22Rv1 (cell line): Measurements from ENCODE around the gene TGFBR2.

Experiments
- H3K27ac ChIP-seq: fragments of 450-650 bp; 2 replicates; pipeline ENCODE4 v1.5.1; 2017
- ZFX ChIP-seq: fragments of 450-650 bp; IDR thresholded peaks from 2 replicates; pipeline ENCODE4 v1.6.1; 2017; ENCODE audit warnings: antibody characterized with exemption, borderline replicate concordance
- TF ChIP-seq, protein P1 (sequence below): fragments of 450-650 bp; IDR thresholded peaks from 2 replicates; pipeline ENCODE4 v1.5.1; 2017; ENCODE audit warnings: mild to moderate bottlenecking

The TGFBR2 gene

DNA sequence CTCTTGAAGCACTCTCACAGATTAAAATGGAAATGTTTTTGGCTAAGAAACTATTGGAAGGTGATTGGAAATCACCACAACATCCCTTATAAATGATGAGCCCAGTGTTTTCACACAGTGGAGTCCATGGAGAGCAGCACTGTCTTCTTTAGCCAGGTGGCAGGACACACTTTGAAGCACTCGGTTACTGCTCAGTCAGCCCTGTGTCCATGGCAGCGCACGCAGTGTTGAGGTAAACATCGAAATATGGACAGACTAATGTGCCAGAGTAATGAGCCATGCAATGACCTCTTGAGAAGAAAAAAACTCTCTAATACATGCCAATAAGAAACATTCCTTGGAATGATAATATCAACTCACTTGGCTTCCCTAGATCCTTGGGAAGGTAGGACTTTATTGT is 66.6 kb downstream of the TGFBR2 start:
- no peak overlapping the region for H3K27ac ChIP-seq
- no peak for TF ChIP-seq ZFX
- TF ChIP-seq, protein P1, sequence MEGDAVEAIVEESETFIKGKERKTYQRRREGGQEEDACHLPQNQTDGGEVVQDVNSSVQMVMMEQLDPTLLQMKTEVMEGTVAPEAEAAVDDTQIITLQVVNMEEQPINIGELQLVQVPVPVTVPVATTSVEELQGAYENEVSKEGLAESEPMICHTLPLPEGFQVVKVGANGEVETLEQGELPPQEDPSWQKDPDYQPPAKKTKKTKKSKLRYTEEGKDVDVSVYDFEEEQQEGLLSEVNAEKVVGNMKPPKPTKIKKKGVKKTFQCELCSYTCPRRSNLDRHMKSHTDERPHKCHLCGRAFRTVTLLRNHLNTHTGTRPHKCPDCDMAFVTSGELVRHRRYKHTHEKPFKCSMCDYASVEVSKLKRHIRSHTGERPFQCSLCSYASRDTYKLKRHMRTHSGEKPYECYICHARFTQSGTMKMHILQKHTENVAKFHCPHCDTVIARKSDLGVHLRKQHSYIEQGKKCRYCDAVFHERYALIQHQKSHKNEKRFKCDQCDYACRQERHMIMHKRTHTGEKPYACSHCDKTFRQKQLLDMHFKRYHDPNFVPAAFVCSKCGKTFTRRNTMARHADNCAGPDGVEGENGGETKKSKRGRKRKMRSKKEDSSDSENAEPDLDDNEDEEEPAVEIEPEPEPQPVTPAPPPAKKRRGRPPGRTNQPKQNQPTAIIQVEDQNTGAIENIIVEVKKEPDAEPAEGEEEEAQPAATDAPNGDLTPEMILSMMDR, result no peak

DNA sequence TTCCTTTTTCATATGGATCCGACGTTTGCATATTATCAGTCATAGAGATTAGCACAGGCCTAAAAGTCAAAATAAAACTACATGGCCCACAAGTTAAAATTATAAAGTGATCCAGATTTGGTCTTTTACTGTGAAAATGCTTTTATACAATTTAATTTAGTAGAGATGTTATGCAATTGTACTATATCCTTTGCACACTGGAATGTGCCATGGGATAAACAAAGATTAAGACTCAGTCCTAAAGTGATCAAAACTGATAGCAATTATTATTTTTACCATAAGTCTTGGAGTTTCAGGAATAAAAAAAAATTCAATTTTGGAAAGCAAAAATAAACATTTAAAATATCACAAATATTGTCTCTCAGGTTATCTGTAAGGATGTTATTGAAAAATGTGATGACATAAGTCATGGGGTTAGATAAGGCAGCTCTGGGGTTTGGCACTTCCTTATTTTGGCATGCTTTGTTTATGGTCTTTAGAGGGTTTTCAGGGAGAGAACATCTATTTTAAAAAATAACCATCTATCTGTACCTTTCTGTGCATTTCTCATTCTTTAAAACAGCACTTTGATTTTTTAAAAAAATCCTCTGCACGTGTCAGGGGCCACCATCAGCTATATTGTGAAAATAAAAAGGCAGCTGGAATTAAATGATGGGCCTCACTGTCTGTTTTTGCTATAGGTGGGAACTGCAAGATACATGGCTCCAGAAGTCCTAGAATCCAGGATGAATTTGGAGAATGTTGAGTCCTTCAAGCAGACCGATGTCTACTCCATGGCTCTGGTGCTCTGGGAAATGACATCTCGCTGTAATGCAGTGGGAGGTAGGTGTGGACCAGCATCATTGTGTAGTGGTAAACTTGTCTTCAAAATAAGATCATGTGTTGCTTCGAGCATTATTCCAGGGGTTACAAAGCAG is 67.3 kb downstream of the TGFBR2 start:
- TF ChIP-seq ZFX, result no peak
- TF ChIP-seq, protein P1, result no peak
- no peak overlapping the region for H3K27ac ChIP-seq

DNA sequence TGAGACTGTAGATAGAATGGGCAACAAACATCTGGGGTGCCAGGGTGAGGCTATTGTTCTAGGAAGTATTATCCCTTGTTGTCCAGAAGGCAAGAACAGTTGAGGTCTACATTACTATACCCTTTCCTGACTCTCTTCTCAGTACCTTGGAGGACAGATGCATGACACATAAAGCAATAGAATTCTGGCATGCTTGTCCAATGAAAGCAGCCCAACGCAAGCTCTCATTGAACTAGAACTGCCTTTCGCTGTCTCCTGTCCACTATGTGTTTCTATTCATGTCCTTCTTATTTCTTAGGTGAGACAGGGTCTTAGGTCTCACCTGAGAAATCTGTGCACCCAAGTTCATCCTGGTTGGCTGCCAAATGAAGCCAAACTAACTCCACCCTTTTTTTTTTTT is 68.6 kb downstream of the TGFBR2 start:
- no peak overlapping the region for H3K27ac ChIP-seq
- TF ChIP-seq, protein P1, result no peak
- no peak for TF ChIP-seq ZFX

DNA sequence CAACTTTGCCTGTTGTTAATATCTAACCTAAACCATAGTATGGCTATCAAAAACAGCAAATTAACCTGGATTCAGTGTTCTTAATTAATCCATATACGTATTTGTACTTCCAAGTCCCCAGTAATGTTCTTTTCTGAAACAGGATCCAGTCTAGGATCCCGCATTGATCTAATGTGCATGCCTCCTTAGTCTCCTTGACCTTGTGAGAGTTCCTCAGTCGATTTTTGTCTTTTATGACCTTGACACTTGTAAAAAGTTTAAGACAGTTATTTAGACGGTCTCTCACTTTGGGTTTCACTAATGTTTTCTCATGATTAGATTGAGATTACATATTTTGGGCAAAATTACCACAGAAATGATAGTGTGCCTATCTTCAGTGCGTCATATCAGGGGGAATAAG is 69.4 kb downstream of the TGFBR2 start:
- no peak overlapping the region for H3K27ac ChIP-seq
- TF ChIP-seq, protein P1, result no peak
- TF ChIP-seq ZFX, result no peak

DNA sequence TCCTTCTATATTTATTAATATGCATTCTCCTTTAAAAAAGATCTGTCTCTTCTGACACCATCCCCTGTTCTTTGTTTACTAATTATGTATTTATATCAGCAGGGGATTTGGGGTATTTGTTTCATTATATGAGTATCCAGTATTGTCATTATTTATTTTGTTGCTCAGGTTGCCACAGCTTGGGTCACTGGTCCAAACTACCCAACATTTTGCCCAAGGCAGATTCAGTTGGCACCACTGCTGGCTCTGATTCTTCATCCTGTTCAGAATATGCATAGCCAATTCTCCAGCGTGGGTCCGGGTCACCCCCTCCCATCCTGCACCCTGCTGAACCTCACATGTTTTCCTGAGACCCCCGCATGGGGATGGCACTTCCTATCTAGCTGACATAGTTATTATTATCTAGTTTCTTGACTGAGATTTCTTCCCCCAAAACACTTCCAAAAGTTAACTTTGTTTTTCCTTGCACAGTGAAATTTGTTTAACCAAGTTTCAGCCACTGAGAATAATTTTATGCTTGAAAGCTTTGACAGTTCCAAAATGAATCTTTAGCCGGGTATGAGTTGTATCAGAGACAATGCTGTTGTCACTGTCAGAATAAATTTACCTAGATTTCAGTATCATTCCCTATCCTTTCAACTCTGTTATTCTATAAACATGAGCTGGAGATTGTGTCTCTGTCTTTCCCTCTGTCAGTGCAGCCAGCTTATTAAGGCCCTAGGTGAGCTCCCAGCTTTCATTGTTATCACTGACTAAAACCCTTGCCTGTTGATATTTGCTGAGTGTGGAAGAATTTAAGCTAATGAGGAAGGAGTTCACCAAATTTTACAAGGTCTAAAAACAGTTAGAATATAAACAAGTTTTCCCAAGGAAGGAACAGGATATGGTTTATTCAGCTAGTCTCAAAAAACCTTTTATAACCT is 70.3 kb downstream of the TGFBR2 start:
- TF ChIP-seq, protein P1, result no peak
- TF ChIP-seq ZFX, result no peak
- H3K27ac ChIP-seq, result no peak overlapping the region

DNA sequence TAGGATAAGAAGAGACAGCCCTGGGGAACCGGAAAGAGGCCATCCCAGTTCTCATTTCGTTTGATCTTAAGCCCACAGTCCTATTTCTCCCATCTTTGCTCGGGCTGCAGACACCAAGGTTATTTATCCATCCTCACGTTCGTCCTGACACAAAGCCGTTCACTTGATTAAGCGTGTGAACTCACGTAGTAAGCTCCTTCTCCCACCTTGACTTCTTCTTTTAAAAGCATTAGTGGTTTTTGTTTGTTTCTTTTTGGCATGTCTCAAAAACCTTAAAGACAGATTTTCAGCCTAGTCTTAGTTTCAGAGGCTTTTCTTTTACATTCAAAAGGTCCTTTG is 70.9 kb downstream of the TGFBR2 start:
- no peak overlapping the region for H3K27ac ChIP-seq
- TF ChIP-seq, protein P1, result no peak
- TF ChIP-seq ZFX, result no peak

DNA sequence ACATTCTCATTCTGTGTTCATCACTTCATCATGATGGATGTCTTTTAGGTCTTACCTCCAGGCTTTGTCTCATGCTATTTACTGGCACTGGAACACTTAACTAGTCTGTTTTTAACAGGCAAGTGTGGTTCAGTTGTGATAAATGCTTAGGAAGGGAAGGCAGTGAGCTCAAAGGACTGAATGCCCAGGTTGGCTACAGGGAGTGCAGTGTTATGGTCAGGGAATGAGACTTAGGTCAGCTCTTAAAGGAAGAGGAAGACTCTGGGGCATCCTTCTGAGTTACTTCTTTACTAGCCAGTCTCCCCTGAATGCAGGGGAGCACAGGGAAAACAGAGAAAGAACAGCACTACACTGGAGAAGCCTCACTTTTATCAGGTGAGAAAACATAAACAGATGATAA is 72.6 kb downstream of the TGFBR2 start:
- TF ChIP-seq, protein P1, result no peak
- TF ChIP-seq ZFX, result no peak
- no peak overlapping the region for H3K27ac ChIP-seq
